ENCODE results near the gene MRPL50. TPM values are rescaled to one million over a fixed set of nuclear protein-coding genes. Genes with fewer than 3 reads are reported as not detected.
"Not testable (repeated sequence)": the region's sequence is repeated elsewhere in the genome, so short reads cannot be mapped to it uniquely, and the experiment has no call there.

Gene MRPL50
- total and polyA plus RNA-seq, 12 donors: 9.0 to 20.6 (median 16.5) TPM

DNA sequence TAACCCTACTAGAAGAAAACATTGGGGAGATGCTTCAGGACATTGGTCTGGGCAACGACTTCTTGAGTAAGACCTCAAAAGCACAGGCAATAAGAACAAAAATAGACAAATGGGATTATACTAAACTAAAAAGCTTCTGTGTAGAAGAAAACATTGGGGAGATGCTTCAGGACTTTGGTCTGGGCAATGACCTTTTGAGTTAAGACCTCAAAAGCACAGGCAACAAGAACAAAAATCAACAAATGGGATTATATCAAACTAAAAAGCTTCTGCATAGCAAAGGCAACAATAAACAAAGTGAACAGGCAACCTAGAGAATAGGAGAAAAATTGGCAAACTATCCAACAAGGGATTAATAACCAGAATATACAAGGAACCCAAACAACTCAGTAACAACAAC, 3.7 kb downstream of the MRPL50 start:
- Histone ChIP-seq H3K4me1 (peaks cover 0 to 42% (median 24%) of the 10 kb centered on the region in 9 donors), H3K36me3 (peaks cover 0 to 37% (median 9%) of the 10 kb centered on the region in 9 donors), H3K27me3 (no peaks in the 10 kb centered on the region), H3K4me3 (no peak overlapping the region), H3K27ac (no peak overlapping the region), H3K9me3 (peaks cover 0 to 25% (median 9%) of the 10 kb centered on the region in 11 donors)
- no peak for DNase-seq
- intact Hi-C loops (cut with DNase I): loop anchor here in 7 of 10 donors (5.0 to 10.0 kb wide), 4 partner anchors 48 to 967 kb away; partner anchors contain the start of genes RNF20 (in 5 of the 7) and MSANTD3 (in 1 of the 7)
- TF ChIP-seq, protein P1, sequence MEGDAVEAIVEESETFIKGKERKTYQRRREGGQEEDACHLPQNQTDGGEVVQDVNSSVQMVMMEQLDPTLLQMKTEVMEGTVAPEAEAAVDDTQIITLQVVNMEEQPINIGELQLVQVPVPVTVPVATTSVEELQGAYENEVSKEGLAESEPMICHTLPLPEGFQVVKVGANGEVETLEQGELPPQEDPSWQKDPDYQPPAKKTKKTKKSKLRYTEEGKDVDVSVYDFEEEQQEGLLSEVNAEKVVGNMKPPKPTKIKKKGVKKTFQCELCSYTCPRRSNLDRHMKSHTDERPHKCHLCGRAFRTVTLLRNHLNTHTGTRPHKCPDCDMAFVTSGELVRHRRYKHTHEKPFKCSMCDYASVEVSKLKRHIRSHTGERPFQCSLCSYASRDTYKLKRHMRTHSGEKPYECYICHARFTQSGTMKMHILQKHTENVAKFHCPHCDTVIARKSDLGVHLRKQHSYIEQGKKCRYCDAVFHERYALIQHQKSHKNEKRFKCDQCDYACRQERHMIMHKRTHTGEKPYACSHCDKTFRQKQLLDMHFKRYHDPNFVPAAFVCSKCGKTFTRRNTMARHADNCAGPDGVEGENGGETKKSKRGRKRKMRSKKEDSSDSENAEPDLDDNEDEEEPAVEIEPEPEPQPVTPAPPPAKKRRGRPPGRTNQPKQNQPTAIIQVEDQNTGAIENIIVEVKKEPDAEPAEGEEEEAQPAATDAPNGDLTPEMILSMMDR (IDR thresholded peaks at IDR 0.05): no peak
- no peak for ATAC-seq
- 100% methylated on average over 1 of the region's 1 CpG for WGBS, 2 donors

- Histone ChIP-seq H3K27ac (no peak overlapping the region), H3K9me3 (peaks cover 0 to 25% (median 9%) of the 10 kb centered on the region in 11 donors), H3K36me3 (peaks cover 0 to 53% (median 13%) of the 10 kb centered on the region in 9 donors), H3K4me3 (no peak overlapping the region), H3K27me3 (no peaks in the 10 kb centered on the region), H3K4me1 (peaks cover 0 to 38% (median 19%) of the 10 kb centered on the region in 9 donors)
- TF ChIP-seq, protein P1 (IDR thresholded peaks at IDR 0.05): no peak
- DNase-seq (no peak), ATAC-seq (no peak)
- intact Hi-C loops (cut with DNase I): loop anchor here in 2 of 10 donors (10.0 kb wide), 1 partner anchor 142 kb away; the partner anchor contains the start of gene RNF20 (in 2 of the 2)
- 98 to 100% methylated on average over 3 of the region's 3 CpGs for WGBS, 2 donors
These were observed 5.3 kb downstream of the MRPL50 start for GRCh38 chr9:101393135-101393534.

DNA sequence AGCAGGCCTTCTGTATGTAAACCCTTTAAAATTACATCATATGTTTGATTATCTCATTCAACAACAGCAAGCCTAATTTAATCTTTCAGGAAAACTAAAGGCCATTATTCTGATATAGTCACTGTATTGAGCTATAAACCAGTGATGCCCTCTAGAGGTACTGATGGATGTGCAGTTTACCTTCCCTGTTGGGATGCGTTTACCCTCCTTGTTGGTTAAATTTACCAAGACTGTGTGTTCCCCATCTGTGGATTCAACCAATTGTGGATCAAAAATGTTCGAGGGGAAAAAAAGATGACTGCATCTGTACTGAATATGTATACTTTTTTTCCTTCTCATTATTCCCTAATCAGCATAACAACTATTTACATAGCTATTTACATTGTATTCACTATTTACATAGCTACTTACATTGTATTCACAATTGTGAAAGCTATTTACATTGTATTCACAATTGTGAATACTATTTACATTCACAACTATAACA, 9.9 kb downstream of the MRPL50 start:
- 88 to 93% methylated on average over 2 of the region's 2 CpGs for WGBS, 2 donors
- no peak for ATAC-seq
- no peak for DNase-seq
- H3K4me1 ChIP-seq: no peaks in the 10 kb centered on the region
- no peak overlapping the region for H3K4me3 ChIP-seq
- H3K27me3 ChIP-seq: no peaks in the 10 kb centered on the region
- H3K27ac ChIP-seq: no peak overlapping the region
- H3K36me3 ChIP-seq: peaks cover 0 to 36% (median 13%) of the 10 kb centered on the region in 9 donors
- TF ChIP-seq, protein P1 (IDR thresholded peaks at IDR 0.05): peak in 1 of 9 donors; percentile 8
- peaks cover 0 to 34% (median 18%) of the 10 kb centered on the region in 11 donors for H3K9me3 ChIP-seq
- intact Hi-C loops (cut with DNase I): no loop called here

DNA sequence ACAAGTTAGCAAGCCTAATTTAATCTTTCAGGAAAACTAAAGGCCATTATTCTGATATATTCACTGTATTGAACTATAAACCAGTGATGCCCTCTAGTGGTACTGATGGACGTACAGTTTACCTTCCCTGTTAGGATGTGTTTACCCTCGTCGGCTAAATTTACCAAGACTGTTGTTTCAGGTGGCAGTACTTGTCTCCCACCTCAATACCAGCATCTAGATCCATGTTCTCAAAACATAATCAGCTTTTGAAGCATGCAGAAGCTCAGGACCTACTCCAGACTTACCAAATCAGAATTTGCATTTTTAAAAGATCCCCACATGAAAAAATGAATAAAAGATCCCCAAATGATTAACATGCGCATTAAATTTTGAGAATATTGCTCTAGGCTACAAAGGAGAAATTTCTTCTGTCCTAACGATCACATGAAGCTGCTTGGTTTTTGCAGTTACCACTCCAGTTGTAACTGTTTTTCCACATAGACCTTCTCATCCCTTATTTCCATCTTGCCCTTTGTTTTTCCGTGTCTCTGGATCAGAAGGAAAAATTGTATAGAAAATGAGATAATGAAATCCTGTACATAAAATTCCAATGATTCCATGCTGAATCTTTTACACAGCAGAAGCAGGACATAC, 10.4 kb downstream of the MRPL50 start:
- intact Hi-C loops (cut with DNase I): no loop called here
- Histone ChIP-seq H3K36me3 (peaks cover 0 to 36% (median 13%) of the 10 kb centered on the region in 9 donors), H3K27ac (no peak overlapping the region), H3K4me1 (no peaks in the 10 kb centered on the region), H3K9me3 (peaks cover 0 to 28% (median 12%) of the 10 kb centered on the region in 11 donors), H3K27me3 (no peaks in the 10 kb centered on the region), H3K4me3 (no peak overlapping the region)
- DNase-seq (no peak), ATAC-seq (no peak)
- TF ChIP-seq, protein P1 (IDR thresholded peaks at IDR 0.05): peak; percentile 17 to 64 (median 52)
- 54 to 55% methylated on average over 6 of the region's 6 CpGs for WGBS, 2 donors

DNA sequence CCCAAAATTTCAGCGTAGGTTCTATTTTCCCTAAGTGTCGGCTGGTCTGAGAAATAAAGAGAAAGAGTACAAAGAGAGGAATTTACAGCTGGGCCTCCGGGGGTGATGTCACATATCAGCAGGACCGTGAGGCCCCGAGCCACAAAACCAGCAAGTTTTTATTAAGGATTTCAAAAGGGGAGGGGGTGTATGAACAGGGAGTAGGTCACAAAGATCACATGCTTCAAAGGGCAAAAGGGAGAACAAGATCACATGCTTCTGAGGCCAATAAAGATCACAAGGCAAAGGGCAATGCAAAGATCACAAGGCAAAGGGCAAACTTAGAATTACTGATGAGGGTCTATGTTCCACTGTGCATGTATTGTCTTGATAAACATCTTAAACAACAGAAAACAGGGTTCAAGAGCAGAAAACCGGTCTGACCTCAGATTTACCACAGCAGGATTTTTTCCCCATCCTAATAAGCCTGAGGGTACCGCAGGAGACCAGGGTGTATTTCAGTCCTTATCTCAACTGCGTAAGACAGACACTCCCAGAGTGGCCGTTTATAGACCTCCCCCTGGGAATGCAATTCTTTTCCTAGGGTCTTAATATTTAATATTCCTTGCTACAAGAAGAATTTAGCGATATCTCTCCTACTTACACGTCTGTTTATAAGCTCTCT, 13.4 kb downstream of the MRPL50 start, which contains the start of gene BAAT:
Gene BAAT (minus strand): TSS at position 134 of the 664 bp plus-strand sequence. CDS start 13,602 bp downstream, outside the sequence.
- WGBS, 2 donors: 92 to 93% methylated on average over 11 of the region's 11 CpGs
- H3K4me1 ChIP-seq; H3K4me3 ChIP-seq; H3K27me3 ChIP-seq; intact Hi-C loops (cut with DNase I); H3K27ac ChIP-seq; DNase-seq; ATAC-seq: not testable (repeated sequence)
- H3K9me3 ChIP-seq: peaks cover 0 to 21% (median 10%) of the 10 kb centered on the region in 11 donors
- peaks cover 0 to 24% (median 10%) of the 10 kb centered on the region in 9 donors for H3K36me3 ChIP-seq
